ENCODE measurements around the gene PRKCB. TPM values are rescaled to one million over a fixed set of nuclear protein-coding genes. Genes with fewer than 3 reads are reported as not detected.

The PRKCB gene
- total RNA-seq, 2 experiments from 2014 or later: 75.8 to 82.6 TPM

GRCh38 chr16:23965137-23965733, 129.5 kb downstream of the PRKCB start:
- Mint-ChIP-seq H3K27ac (peak overlapping the region; percentile 18), H3K4me1 (peaks cover 69% of the 10 kb centered on the region)

GRCh38 chr16:23966597-23967394, 131.0 kb downstream of the PRKCB start:
- peaks cover 53% of the 10 kb centered on the region for H3K36me3 Mint-ChIP-seq
- H3K4me3 Mint-ChIP-seq: no peak overlapping the region
- no peaks in the 10 kb centered on the region for H3K9me3 Mint-ChIP-seq
- peak overlapping the region; percentile 8 for H3K27ac Mint-ChIP-seq
- no peak for DNase-seq
- H3K4me1 Mint-ChIP-seq: peaks cover 64% of the 10 kb centered on the region
- no peaks in the 10 kb centered on the region for H3K27me3 Mint-ChIP-seq

More at GRCh38 chr16:23965137-23965733, 129.5 kb downstream of the PRKCB start:
- Mint-ChIP-seq H3K36me3 (peaks cover 60% of the 10 kb centered on the region), H3K27me3 (no peaks in the 10 kb centered on the region), H3K9me3 (no peaks in the 10 kb centered on the region), H3K4me3 (no peak overlapping the region)
- DNase-seq: no peak

GRCh38 chr16:23967775-23968174, 132.0 kb downstream of the PRKCB start:
- Mint-ChIP-seq H3K4me1 (peaks cover 62% of the 10 kb centered on the region), H3K9me3 (no peaks in the 10 kb centered on the region), H3K4me3 (no peak overlapping the region), H3K36me3 (peaks cover 45% of the 10 kb centered on the region), H3K27ac (no peak overlapping the region), H3K27me3 (no peaks in the 10 kb centered on the region)
- no peak for DNase-seq

DNA sequence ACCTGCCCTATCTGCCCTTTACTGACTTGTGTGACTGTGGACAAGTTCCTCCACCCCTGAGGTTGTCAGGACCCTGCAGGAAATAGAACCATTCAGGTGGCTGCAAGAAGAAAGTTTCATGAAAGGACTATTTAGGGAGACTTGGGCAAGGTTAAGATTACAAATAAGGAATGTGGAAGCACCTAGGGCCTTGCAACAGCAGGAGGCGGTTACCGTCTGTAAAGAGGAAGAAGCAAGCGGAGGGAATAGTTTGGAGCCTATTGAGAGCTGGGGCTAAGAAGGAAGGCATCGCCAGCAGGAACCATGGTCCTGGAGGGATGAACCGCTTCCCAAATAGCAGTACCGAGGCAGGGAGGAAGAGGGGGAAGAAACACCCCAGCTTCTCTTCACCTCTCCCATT, 132.4 kb downstream of the PRKCB start:
- Mint-ChIP-seq H3K9me3 (no peaks in the 10 kb centered on the region), H3K27ac (no peak overlapping the region), H3K4me3 (no peak overlapping the region), H3K27me3 (no peaks in the 10 kb centered on the region), H3K4me1 (peaks cover 60% of the 10 kb centered on the region), H3K36me3 (peaks cover 43% of the 10 kb centered on the region)
- no peak for DNase-seq

DNA sequence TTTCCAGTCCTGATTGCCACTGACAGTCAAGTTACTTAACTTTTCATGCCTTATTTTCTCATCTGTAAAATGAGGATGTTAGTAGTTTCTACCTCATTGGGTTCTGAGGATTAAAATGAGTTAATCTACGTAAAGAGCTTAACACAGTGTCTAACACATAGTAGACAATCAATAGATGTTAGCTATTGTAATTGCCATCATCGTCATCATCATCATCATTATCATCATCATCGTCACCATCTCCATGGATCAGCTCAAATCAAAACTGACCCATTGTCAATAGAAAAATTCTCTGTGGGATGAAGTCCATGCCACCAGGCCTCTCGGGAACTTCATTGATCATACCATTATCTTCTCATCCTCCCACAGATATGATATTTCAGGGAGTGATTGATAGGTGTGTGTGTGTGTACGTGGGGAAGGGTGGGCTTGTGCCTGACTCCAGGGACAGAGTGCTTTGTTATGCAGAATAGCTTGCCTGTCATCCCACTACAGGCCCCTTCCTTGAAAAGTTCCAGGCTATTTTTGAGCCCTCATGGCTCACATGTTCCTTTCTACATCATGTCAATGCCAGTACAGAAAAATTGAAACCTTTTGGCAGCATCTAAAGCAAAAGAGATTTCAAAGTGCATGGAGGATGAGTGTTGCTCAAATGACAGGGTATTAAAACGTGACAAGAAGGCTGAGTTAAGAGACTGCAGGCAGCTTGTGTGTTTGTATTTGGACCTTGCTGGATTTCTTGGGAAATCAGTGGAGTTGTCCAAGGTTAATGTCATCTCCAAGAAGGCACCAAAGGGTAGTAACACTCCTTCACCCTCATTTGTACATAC, 133.9 kb downstream of the PRKCB start:
- DNase-seq: no peak
- peaks cover 64% of the 10 kb centered on the region for H3K4me1 Mint-ChIP-seq
- H3K4me3 Mint-ChIP-seq: no peak overlapping the region
- no peaks in the 10 kb centered on the region for H3K27me3 Mint-ChIP-seq
- peaks cover 45% of the 10 kb centered on the region for H3K36me3 Mint-ChIP-seq
- no peaks in the 10 kb centered on the region for H3K9me3 Mint-ChIP-seq
- H3K27ac Mint-ChIP-seq: no peak overlapping the region

DNA sequence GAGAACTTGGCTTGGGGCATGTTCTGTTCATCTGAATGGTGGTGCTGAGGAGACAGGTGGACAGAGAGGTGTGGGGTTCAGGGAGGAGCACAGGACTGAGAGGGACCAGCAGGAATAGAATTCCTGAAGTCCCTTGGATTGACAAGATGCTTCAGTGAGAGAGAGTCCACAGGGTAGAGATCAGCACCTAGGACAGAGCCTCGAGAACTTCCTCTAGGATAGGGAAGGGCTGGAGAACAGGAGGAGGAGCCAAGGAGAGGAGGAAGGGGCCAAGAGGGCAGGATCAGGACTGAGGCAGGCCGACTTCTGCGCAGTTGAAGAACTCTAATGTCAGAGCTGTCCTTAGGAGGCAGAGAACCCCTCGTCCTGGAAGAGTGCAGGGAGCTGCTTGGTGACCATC, 138.4 kb downstream of the PRKCB start:
- peaks cover 28% of the 10 kb centered on the region for H3K36me3 Mint-ChIP-seq
- H3K4me1 Mint-ChIP-seq: peaks cover 67% of the 10 kb centered on the region
- peak overlapping the region; percentile 1 for H3K27ac Mint-ChIP-seq
- no peaks in the 10 kb centered on the region for H3K27me3 Mint-ChIP-seq
- H3K4me3 Mint-ChIP-seq: no peak overlapping the region
- no peak for DNase-seq
- no peaks in the 10 kb centered on the region for H3K9me3 Mint-ChIP-seq

GRCh38 chr16:23975293-23975692, 139.5 kb downstream of the PRKCB start:
- H3K4me3 Mint-ChIP-seq: no peak overlapping the region
- DNase-seq: no peak

GRCh38 chr16:23976091-23976490, 140.3 kb downstream of the PRKCB start:
- no peak for DNase-seq
- no peaks in the 10 kb centered on the region for H3K9me3 Mint-ChIP-seq
- H3K4me1 Mint-ChIP-seq: peaks cover 64% of the 10 kb centered on the region
- H3K27me3 Mint-ChIP-seq: no peaks in the 10 kb centered on the region
- no peak overlapping the region for H3K4me3 Mint-ChIP-seq
- peaks cover 20% of the 10 kb centered on the region for H3K36me3 Mint-ChIP-seq
- peak overlapping the region; percentile 27 for H3K27ac Mint-ChIP-seq

More at GRCh38 chr16:23975293-23975692, 139.5 kb downstream of the PRKCB start:
- Mint-ChIP-seq H3K27me3 (no peaks in the 10 kb centered on the region), H3K9me3 (no peaks in the 10 kb centered on the region), H3K36me3 (peaks cover 20% of the 10 kb centered on the region), H3K4me1 (peaks cover 64% of the 10 kb centered on the region), H3K27ac (no peak overlapping the region)

DNA sequence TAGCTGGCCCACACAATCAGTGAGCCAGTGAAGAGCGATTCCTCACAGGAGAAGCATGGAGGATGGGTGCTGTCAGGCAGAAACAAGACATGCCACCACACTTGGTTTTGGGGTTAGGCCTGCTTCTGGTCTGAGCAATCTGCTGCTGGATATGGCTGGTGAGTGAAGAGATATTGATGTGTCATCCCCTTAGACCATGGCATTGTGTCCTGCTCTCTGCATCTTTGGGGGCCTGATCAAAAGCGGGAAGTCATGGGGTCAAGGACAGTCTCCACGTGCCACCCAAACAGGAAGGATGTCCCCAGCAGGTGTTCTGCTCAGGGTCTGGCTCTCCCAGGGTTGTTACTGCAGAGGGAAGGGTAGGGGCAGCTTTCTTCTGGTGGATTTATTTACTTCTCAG, 140.7 kb downstream of the PRKCB start:
- Mint-ChIP-seq H3K27me3 (no peaks in the 10 kb centered on the region), H3K27ac (peak overlapping the region; percentile 27), H3K36me3 (peaks cover 17% of the 10 kb centered on the region), H3K9me3 (no peaks in the 10 kb centered on the region), H3K4me1 (peaks cover 61% of the 10 kb centered on the region), H3K4me3 (no peak overlapping the region)
- no peak for DNase-seq

DNA sequence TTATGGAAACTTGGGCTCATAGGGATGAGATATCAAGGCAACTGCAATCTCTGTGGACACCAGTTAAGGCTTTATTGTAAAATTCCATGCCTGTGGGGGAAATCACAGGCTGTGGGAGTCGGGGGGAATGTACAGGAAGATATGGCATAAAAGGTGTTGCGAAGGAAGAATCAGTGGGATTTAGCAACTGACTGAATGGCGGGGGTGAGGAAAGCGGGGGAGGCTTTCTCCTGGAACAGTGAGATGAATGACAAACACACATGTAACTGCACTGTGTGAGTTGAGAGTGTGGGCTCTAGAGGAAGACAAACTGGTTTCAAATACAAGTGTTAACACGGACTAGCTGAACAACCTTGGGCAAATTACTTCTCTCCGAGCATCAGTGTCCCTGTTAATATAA, 143.7 kb downstream of the PRKCB start:
- Mint-ChIP-seq H3K27ac (no peak overlapping the region), H3K9me3 (no peaks in the 10 kb centered on the region), H3K27me3 (no peaks in the 10 kb centered on the region), H3K36me3 (peaks cover 10% of the 10 kb centered on the region), H3K4me3 (no peak overlapping the region), H3K4me1 (peaks cover 46% of the 10 kb centered on the region)
- no peak for DNase-seq

- peaks cover 44% of the 10 kb centered on the region for H3K4me1 Mint-ChIP-seq
- peaks cover 10% of the 10 kb centered on the region for H3K36me3 Mint-ChIP-seq
- no peak overlapping the region for H3K27ac Mint-ChIP-seq
- H3K27me3 Mint-ChIP-seq: no peaks in the 10 kb centered on the region
- no peak for DNase-seq
- H3K9me3 Mint-ChIP-seq: no peaks in the 10 kb centered on the region
- no peak overlapping the region for H3K4me3 Mint-ChIP-seq
These were observed 144.2 kb downstream of the PRKCB start for GRCh38 chr16:23979982-23980381.

DNA sequence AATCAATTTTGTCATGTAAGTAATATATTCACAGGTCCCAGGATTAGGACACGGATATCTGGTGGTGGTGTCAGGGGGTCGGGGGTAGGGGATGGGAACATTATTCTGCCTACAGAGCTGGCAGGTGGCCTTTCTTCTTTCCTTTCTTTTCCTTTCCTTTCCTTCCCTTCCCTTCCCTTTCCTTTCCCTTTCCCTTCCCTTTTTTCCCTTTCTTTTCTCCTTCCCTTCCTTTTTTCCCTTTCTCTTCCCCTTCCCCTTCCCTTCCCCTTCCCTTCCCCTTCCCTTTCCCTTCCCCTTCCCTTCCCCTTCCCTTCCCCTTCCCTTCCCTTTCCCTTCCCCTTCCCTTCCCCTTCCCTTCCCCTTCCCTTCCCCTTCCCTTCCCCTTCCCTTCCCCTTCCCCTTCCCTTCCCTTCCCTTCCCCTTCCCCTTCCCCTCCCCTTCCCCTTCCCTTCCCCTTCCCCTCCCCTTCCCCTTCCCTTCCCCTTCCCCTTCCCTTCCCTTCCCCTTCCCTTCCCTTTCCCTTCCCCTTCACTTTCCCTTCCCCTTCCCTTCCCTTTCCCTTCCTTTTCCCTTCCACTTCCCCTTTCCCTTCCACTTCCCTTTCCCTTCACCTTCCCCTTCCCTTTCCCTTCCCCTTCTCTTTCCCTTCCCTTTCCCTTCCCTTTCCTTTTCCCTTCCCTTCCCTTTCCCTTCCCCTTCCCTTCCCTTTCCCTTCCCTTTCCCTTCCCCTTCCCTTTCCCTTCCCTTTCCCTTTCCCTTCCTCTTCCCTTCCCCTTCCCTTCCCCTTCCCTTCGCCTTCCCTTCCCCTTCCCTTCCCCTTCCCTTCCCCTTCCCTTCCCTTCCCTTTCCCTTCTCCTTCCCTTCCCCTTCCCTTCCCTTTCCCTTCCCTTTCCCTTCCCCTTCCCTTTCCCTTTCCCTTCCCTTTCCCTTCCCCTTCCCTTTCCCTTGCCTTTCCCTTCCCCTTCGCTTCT, 145.9 kb downstream of the PRKCB start:
- no peaks in the 10 kb centered on the region for H3K9me3 Mint-ChIP-seq
- H3K27ac Mint-ChIP-seq: peak overlapping the region; percentile 44
- no peak for DNase-seq
- H3K4me1 Mint-ChIP-seq: peaks cover 26% of the 10 kb centered on the region
- no peak overlapping the region for H3K4me3 Mint-ChIP-seq
- no peaks in the 10 kb centered on the region for H3K27me3 Mint-ChIP-seq
- H3K36me3 Mint-ChIP-seq: peaks cover 8% of the 10 kb centered on the region

DNA sequence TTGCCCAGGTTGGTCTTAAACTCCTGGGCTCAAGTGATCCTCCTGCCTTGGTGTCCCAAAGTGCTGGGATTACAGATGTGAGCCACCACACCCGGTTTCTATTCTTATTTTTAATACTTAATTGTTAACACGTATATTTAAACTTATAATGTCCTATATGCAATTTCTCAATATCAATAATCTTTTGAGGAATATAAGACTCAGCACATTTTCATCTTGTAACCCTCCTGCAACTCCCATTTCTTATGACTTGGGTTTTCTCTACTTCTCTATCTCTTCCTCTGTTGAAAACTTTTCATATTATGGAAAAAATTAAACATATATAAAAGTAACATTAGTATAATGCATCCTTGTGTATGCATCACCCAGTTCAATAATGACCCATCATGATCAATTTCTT, 150.7 kb downstream of the PRKCB start:
- H3K36me3 Mint-ChIP-seq: peaks cover 32% of the 10 kb centered on the region
- peaks cover 20% of the 10 kb centered on the region for H3K4me1 Mint-ChIP-seq
- H3K4me3 Mint-ChIP-seq: no peak overlapping the region
- no peak for DNase-seq
- H3K27ac Mint-ChIP-seq: no peak overlapping the region
- H3K27me3 Mint-ChIP-seq: no peaks in the 10 kb centered on the region
- H3K9me3 Mint-ChIP-seq: no peaks in the 10 kb centered on the region

GRCh38 chr16:23987443-23987842, 151.7 kb downstream of the PRKCB start:
- peaks cover 20% of the 10 kb centered on the region for H3K4me1 Mint-ChIP-seq
- H3K27me3 Mint-ChIP-seq: no peaks in the 10 kb centered on the region
- H3K36me3 Mint-ChIP-seq: peaks cover 35% of the 10 kb centered on the region
- no peak for DNase-seq
- H3K9me3 Mint-ChIP-seq: no peaks in the 10 kb centered on the region
- H3K27ac Mint-ChIP-seq: no peak overlapping the region
- no peak overlapping the region for H3K4me3 Mint-ChIP-seq
